NK-92 treated with Interleukin-12 subunit alpha and Interleukin-12 subunit beta, amount 100 ng/mL, for 24 hours (cell line): Measurements from ENCODE around the gene EFCAB5.
"Not testable (repeated sequence)": the region's sequence is repeated elsewhere in the genome, so short reads cannot be mapped to it uniquely, and the experiment has no call there.

Experiments used
- DNase-seq: peaks from one replicate; lab custom pipeline; 2025; lab: John Stamatoyannopoulos, UW

EFCAB5 gene

DNA sequence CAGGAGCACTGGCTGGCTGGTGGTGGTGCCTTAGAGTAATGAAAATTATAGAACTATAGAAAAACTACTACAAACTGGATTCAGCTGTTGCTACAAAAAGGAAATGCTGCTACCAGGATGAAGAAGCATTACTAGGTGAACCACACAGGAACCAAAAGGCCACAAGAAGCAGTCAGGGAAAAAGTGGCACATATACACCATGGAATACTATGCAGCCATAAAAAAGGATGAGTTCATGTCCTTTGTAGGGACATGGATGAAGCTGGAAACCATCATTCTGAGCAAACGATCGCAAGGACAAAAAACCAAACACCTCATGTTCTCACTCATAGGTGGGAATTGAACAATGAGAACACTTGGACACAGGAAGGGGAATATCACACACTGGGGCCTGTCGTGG is 5.5 kb upstream of the EFCAB5 start:
- not testable (repeated sequence) for DNase-seq

DNA sequence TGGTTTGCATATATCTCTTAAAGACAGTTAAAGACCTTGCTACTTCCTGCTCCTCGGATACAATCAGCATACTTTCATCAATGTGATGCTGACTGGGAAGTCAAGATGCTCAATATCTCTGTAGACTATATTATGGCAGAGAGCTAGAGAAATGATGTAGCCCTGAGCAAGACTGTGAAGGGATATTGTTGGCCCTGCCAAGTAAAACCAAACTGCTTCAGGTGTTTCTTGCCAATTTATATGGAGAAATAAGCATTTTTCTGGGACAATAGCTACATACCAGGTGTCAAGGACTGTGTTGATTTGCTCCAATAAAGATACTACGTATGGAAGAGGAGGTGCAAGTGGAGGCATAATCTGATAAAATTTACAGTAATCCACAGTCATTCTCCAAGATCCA is 4.7 kb upstream of the EFCAB5 start:
- DNase-seq = no peak

DNA sequence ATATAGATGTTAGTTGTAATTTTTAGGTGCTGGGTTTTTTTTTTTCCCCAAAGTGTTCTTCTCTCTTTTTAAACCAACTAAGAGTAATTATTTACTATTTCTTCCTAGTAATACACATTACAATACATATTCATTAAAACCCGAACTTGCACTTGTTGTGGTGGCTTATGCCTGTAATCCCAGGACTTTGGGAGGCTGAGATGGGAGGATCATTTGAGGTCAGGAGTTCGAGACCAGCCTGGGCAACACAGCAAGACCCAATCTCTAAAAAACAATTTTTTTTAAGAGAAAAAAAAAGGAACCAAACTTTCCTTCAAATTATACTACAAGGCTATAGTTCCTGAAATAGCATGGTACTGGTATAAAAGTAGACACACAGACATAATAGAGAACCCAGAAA is 3.8 kb downstream of the EFCAB5 start:
- DNase-seq = no peak

DNA sequence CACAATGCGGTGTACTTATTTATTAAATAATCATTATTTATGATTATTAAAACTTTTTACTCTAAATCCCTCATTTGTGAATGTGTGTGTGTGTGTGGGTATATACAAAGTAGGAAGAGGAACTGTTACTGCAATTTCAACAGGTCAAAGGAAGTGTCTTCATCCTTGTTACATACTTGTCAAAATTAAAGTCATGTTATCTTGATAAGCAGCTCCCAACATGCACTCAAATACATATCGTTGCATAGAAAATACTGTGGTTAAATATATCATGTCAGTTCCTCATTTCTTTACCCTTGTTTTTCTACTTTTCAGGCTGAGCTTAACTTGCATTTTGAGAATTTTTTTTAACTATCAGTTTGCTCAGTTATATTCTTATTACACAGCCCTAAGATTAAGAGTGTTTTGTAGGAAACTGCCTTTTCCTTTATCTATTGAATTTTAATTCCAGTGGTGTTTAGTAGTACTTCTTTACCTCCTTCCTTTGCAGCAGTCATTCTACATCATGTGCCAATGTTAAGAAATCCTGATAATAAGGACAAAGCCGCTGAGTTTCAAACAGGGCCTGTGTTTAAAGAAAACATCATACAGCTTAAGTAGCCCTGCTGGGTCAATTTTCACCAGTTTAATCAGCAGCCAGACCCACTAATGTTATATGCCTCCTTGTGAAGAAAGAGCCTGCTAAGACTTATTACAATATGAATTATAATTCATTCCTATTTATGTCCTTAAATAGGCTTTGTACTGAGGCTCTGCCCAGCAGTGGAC is 7.2 kb downstream of the EFCAB5 start:
- no peak for DNase-seq

DNA sequence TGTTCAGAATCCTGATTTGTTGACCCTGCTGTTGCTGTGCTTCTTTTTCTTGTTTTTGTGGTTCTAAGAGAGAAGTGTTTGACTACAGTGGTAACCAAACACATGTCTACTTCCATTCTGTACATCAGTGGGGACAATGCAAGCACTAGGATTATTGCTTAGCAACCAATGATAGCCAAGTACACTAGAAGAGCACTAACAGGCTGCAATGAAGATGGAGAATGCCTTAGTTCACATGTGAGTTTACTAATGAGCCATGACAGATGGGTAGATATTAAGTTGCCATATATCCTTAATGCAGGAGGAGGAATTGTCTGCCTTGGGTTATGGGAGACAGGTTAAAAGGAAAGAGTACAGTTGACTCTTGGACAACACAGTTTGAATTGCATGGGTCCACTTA is 8.3 kb downstream of the EFCAB5 start:
- no peak for DNase-seq

DNA sequence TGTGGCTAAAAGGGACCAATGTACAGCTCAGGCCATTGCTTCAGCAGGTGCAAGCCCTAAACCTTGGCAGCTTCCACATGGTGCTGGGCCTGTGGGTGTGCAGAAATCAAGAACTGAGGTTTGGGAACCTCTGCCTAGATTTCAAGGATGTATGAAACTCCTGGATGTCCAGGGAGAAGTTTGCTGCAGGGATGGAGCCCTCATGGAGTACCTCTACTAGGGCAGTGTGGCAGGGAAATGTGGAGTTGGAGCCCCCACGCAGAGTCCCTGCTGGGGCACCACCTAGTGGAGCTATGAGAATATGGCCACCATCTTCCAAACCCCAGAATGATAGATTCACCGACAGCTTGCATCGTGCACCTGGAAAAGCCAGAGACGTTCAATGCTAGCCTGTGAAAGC is 13.0 kb downstream of the EFCAB5 start:
- DNase-seq = no peak

DNA sequence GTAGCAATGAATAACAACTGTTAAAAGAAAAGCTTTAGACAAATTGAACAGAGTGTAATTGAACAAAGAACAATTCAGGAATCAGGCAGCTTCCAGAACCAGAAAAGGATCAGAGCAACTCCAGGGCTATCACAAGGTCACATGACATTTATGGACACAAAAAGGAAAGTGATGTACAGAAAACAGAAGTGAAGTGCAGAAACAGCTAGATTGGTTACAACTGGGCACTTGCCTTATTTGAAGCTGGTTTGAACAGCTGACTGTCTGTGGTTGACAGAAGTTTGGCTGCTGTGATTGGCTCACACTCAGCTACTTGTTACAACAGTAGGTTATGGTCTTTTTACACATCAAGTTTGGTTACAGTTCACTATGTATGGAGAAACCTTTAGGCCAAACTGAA is 14.8 kb downstream of the EFCAB5 start:
- DNase-seq = no peak

DNA sequence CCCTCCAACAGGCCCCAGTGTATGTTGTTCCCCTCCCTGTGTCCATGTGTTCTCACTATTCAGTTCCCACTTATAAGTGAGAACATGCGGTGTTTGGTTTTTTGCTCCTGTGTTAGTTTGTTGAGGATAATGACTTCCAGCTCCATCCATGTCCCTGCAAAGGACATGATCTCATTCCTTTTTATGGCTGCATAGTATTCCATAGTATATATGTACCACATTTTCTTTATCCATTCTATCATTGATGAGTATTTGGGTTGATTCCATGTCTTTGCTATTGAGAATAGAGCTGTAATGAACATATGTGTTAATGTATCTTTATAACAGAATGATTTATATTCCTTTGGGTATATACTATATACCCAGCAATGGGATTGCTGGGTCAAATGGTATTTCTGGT is 16.1 kb downstream of the EFCAB5 start:
- DNase-seq = not testable (repeated sequence)

DNA sequence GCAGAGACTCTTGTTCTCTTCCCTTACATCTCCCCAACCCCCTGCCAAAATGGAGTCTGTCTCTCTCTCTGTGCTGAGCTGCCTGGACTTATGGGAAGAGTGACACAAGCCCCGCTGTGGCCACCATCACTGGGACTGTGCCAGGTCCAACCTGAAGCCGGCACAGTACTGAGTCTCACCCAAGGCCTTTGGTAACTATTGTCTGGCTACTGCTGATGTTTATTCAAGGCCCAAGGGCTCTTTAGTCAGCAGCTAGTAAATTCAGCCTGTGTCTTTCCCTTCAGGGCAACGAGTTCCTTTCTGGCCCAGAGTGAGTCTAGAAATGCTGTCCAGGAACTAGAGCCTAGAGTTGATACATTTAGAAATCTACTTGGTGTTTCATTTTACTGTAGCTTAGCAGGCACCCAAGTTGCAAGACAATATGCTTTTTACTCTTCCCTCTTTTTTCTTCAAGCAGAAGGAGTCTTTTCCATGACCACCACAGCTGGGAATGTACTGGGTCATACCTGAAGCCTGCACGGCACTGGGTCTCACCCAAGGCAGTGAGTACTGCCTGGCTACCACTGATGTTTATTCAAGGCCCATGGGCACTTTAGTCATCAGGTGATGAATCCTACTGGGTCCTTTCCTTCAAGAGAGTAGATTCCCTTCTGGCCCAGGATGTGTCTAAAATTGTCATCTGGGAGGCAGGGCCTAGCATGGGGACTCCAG is 17.7 kb downstream of the EFCAB5 start:
- no peak for DNase-seq

DNA sequence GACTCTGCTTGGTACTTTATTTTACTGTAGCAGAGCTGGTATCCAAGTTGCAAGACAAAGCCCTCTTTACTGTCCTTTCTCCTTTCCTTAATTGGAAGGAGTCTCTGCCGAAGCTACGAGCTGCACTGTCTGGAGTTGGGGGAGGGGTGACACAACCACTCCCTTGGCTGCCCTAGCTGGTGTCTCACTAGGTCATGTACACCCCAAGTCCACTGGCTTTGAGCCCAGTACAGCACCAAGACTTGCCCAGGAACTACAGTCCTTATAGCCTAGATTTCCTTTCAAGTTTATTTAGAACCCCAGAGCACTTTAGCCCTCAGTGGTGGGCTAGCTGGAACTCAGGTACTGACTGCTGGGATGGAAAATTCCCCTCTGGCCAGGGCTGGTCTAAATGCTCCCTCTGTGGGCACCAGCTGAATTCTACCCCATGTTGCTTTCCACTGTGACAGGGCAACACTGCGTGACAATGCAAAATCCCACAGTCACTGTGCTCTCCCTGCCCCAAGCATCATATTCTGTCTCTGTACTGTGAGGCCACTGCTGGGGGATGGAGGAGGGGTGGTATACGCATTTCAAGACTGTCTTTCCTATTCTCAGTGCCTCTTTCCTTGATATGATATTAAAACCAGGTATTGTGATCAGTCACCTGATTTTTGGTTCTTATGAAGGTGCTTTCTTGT is 18.4 kb downstream of the EFCAB5 start:
- no peak for DNase-seq

DNA sequence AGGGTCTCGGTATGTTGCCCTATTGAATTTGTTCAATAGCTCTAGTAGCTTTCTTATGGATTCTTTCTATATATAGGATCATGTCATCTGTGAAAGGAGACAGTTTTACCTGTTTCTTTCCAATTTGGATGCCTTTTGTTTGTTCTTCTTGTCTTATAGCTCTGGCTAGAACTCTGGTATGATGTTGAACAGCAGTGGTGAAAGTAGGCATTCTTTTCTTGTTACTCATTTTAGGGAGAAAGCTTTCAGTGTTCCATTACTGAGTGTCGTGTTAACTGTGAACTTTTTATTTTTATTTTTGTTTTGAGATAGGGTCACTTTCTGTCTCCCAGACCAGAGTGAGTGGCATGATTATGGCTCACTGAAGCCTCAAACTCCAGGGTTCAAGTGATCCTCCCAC is 21.2 kb downstream of the EFCAB5 start:
- DNase-seq = no peak

DNA sequence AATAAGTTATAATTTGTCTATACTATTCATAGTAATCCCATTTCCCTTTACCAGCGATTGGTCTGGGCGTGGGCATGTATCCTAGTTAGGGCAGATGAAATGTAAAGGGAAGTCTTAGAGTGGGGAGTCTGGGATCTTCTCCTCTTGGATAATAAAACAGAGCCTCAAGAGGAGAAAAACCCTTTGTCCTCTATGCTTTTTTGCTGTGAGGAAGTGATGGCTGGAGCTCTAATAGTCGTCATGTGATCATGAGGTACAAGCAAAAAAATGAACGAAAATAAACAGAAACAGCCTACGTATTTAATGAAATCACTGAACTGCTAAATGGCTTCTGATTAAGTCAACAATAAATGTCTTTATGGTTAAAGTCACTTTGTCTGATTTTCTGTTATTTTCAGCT is 26.8 kb downstream of the EFCAB5 start:
- DNase-seq = no peak

DNA sequence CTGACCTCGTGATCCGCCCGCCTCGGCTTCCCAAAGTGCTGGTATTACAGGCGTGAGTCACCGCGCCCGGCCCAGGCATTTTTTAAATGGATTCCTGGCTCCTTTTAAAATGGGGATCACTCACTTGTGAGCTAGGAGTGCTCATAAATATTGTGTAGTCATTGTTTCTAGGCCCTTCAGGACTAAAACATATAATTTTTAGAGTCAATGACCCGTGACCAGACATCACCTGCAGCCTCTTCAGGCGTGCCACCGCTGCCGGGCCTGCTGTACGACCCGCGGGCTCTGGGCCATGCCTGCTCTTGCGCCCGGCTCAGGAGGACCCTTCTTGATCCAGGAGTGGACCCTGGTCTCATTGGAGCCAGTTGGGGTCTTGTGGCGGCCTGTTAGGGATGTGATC is 30.8 kb downstream of the EFCAB5 start:
- DNase-seq = no peak

DNA sequence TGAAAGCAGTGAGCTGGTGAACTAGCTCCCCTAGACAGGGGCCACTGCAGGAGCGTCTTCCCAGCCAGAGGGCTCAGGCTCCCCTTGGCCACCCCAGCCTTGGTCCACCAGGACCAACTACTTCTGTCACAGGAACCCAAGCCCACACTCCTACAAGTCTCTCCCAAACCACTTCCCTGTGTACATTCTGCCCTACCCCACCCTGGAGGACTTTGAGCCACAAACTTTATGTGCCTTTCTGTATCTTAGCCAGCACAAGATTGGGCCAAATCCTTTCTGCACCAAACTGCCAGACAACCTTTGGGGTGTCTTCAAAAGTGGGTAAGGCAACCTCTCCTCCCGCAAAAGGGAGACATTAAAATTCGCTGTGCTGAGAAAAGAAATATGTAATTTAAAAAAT is 31.6 kb downstream of the EFCAB5 start:
- DNase-seq = no peak

DNA sequence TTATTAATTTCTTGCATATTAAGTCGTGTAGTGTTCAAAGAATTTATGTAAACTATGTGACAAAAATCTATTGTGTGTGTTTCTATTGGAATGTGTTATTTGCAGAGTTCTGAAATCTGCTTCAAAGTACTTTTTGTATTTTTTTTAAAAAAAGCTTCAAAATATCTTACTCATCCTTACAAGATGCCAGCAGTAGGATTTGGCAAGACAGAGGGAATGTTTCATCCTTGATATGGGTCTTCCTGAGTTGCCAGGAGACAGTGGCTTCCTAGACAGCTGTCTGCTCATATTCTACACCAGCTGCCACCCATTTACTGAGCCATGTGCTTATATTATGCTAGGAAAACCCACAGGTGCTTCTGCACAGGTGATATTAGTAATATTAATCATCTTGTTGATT is 36.4 kb downstream of the EFCAB5 start:
- no peak for DNase-seq

DNA sequence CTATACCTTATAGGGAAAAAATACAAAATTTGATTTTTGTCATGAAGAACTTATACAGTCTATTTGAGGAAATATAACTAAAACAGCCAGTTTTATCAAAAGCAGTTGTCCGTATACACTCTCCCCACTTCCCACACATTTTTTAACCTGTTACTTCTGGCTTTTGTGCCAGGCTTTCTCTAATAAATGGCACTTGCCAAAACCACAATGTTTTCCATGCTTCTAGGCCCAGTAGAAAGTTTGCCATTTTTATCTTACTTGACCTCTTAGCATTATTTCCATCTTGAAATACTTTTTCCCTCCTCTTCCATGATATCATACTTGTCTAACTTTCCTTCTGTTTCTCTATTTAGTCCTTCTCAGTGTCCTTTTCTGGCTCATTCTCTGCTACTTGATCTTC is 38.8 kb downstream of the EFCAB5 start:
- no peak for DNase-seq

DNA sequence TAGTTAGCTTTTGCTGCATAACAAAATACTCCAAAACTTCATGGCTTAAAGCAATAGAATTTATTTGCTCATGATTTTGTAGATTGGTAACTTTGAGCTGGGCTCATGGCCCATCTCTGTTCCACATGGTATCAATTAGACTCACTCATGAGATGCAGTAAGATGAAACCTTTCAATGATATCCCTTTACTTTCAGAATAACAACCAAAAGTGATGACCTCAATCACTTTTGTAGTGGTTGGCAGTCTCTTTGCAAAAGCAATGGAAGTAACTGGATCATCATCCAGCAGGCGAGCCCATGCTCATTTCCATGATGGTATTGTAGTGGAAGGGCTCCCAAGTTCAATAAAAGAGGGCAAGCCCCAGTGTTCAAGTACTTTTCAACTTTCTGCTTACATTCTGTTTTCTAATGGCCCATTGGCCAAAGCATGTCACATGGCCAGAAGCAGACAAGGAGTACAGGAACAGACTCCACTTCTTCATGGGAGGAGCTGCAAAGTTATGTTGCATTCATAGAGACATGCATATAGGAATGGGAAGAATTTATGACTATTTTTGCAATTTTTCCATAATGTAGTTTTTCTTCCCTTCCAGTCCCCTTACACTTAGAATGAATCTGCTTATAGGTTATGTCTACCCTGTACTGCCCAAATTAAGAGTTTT is 41.7 kb downstream of the EFCAB5 start:
- DNase-seq = no peak

DNA sequence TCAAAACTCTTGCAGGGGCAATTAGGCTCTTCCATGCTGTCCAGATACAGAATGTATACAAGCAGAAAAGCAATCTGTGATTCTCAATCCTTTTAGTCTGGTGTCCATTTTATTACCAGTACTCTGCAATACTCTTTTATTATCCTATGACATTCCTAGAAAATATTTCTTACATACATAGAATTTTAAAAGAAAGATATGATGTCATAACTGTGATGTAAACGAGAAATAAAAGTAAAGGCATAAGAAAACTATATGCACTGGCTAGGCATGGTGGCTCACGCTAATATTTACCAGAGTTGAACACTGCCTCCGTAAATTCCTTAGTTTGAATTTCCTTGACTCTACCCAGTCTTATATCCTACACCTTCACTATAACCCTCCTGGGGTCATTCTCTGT is 55.0 kb downstream of the EFCAB5 start:
- DNase-seq = no peak

DNA sequence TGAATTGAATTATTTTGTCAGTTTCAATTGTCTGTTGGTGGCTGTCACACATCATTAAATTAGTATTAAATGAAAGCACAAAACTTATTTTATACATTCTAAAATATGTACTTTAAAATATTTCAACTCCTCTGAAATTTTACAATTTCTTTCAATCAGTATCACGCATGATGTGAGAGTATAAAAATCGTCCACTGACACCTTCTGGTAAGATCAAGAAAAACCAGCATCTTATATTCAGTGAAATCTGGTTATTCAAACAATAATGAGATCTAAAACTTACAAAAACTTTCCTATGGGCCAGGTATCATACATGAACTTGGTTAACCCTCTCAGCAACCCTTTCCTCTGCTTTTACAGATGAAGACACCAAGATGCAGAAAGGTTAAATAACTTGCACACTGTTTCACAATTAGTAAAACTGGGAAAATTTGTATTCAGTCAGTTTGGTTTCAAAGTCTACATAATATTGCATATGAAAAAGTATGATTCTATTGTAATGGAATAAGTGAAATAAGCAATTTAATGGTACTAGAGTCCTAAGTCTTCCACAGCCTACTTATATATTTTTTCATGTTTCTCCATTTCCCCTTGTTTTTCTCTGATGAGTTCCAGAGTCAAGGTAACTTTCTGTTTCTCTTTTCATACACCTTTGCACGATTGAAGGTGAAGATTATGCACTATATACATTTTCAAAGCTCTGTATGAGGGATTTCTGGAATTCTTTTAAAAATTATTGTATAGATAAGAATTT is 58.7 kb downstream of the EFCAB5 start:
- no peak for DNase-seq

DNA sequence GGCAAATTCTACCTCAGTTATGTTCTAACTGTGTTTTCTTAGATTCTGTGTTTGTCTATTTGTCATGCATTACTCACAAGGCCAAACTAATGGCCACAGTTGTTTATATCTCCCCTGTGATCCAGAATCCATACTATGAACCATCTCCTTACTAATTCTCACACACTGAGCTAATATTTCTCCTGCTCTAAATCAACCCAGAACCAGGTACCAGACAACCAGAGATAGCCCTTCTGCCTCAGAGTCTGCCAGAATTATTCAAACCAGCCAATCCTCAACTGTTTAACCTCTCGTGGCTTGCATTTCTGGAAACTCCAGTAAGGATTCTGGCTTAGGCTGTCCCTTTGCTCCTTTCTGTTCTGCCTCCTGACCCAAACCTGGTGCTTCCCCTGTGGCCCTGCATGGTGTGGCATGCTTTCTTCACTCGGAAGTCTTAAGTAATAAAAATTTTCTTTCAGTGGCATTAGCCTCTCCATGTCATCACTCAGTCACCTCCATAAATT is 59.4 kb downstream of the EFCAB5 start:
- DNase-seq = no peak

DNA sequence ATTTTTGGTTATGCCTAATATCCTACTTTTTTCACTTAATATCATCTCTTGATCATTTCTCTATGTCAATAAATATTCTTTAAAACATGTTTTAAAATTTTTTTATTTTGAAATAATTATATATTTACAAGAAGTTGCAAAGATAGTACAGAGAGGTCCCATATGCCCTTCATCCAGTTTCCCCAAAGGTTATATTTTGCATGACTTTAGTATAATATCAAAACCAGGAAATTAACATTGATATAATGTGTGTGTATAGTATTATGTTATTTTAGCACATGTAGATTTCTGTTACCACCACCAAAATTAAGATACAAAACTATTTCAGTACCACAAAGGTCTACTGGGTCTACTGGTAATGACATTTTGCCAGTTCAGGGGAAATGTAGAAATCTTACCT is 60.7 kb downstream of the EFCAB5 start:
- DNase-seq = no peak
